GM12878 (cell line): Measurements from ENCODE around the gene PLEKHG4B. TPM values are rescaled to one million over a fixed set of nuclear protein-coding genes. Genes with fewer than 3 reads are reported as not detected.
A peak's percentile ranks its signal among the peaks of the same experiment; 100 is the strongest.

Source experiments
- ATAC-seq: fragments of 200-7000 bp; cut with Tn5 transposase; 3 replicates; pipeline ENCODE4 v1.9.1; 2020; ENCODE audit warnings: mild to moderate bottlenecking, moderate library complexity
- Bru-seq: library from RNA; stranded (reverse); fragments of 400-500 nt; gene quantifications from one replicate; lab custom pipeline; 2021; lab: Mats Ljungman, UMichigan
- BruChase-seq, 2 experiments: library from RNA; stranded (reverse); fragments of 400-500 nt; gene quantifications; one replicate each; lab custom pipeline; 2021; lab: Mats Ljungman, UMichigan
- BruUV-seq: library from RNA; stranded (reverse); fragments of 400-500 nt; replicated peaks from 2 replicates; lab custom pipeline; 2021; lab: Mats Ljungman, UMichigan
- CTCF ChIA-PET: fragments of 300-600 bp; sonication (Branson Sonifier 250); formaldehyde crosslinking; extraction: SDS; loops from one replicate; lab custom pipeline; 2021; ENCODE audit warnings: inconsistent platforms; lab: Yijun Ruan, JAX
- POLR2A ChIA-PET: fragments of 350-600 bp; formaldehyde crosslinking; extraction: SDS; loops from one replicate; lab custom pipeline; 2021; ENCODE audit warnings: inconsistent platforms; lab: Charles Lee
- RAD21 ChIA-PET: fragments of 300-600 bp; sonication (Branson Sonifier 250); formaldehyde crosslinking; loops from one replicate; lab custom pipeline; 2023; ENCODE audit warnings: antibody characterized with exemption; ENCODE audit not compliant: unreplicated experiment; lab: Charles Lee
- SMC1A ChIA-PET: fragments of 300-600 bp; sonication (Branson Sonifier 250); formaldehyde crosslinking; loops from one replicate; lab custom pipeline; 2023; ENCODE audit not compliant: unreplicated experiment, uncharacterized antibody; lab: Charles Lee
- DNase-seq: peaks from one replicate; pipeline ENCODE4 v3.0.0-alpha.2; 2011; ENCODE audit warnings: low read depth, low spot score
- FAIRE-seq: peaks from 3 replicates; lab custom pipeline; 2011; peaks lifted over from hg19 to GRCh38; lab: Jason Lieb, UNC
- H2AFZ ChIP-seq: 2 replicates; pipeline ENCODE4 v1.6.0; 2011; ENCODE audit warnings: low read depth, low read length, control low read depth; ENCODE audit not compliant: control insufficient read depth
- H3K27ac ChIP-seq: 2 replicates; pipeline ENCODE4 v1.5.1; 2011; ENCODE audit warnings: control low read depth; ENCODE audit not compliant: control insufficient read depth, insufficient read depth
- H3K27me3 ChIP-seq, 2 experiments: replicated peaks in 1 of 2; 2 replicates each; pipeline versions ENCODE4 v1.6.0 to v1.6.1; 2011; ENCODE audit warnings: low read length in 1 of 2; ENCODE audit not compliant: control insufficient read depth in 2 of 2, insufficient read depth in 2 of 2
- H3K36me3 ChIP-seq, 2 experiments: 2 replicates each; pipeline ENCODE4 v1.5.1; 2011; ENCODE audit warnings: low read length in 1 of 2; ENCODE audit not compliant: control insufficient read depth in 2 of 2, insufficient read depth in 2 of 2
- H3K4me1 ChIP-seq: 2 replicates; pipeline ENCODE4 v1.6.1; 2011; ENCODE audit warnings: mild to moderate bottlenecking, low read length, moderate library complexity, mixed read lengths; ENCODE audit not compliant: control insufficient read depth, insufficient read depth
- H3K4me2 ChIP-seq: 2 replicates; pipeline ENCODE4 v1.6.0; 2011; ENCODE audit warnings: control low read depth; ENCODE audit not compliant: control insufficient read depth, insufficient read depth
- H3K4me3 ChIP-seq: fragments of 200-600 bp; sonication (generic); 2 replicates; pipeline ENCODE4 v1.5.1; 2016
- H3K79me2 ChIP-seq: 2 replicates; pipeline ENCODE4 v1.6.0; 2011; ENCODE audit warnings: low read length; ENCODE audit not compliant: control insufficient read depth, insufficient read depth
- H3K9ac ChIP-seq: 2 replicates; pipeline ENCODE4 v1.8.0; 2011; ENCODE audit warnings: low read length, control low read depth, mixed read lengths; ENCODE audit not compliant: control insufficient read depth, insufficient read depth
- H3K9me3 ChIP-seq: replicated peaks from 3 replicates; pipeline ENCODE4 v1.5.1; 2011; ENCODE audit warnings: mild to moderate bottlenecking, low read length; ENCODE audit not compliant: control insufficient read depth, insufficient read depth
- H4K20me1 ChIP-seq: 2 replicates; pipeline ENCODE4 v1.6.0; 2011; ENCODE audit not compliant: control insufficient read depth, insufficient read depth
- ATF7 ChIP-seq: fragments of 450-650 bp; IDR thresholded peaks from 2 replicates; pipeline ENCODE4 v1.6.1; 2016; ENCODE audit warnings: low read depth, mild to moderate bottlenecking
- CHD2 ChIP-seq: IDR thresholded peaks from 2 replicates; pipeline ENCODE4 v1.6.1; 2011; ENCODE audit warnings: low read depth, low read length, improper control_type of control experiment, borderline replicate concordance
- HCFC1 ChIP-seq: fragments of 150-350 bp; IDR thresholded peaks from 2 replicates; pipeline ENCODE4 v1.6.1; 2014; ENCODE audit warnings: low read length
- MAX ChIP-seq: IDR thresholded peaks from 2 replicates; pipeline ENCODE4 v1.6.1; 2012; ENCODE audit warnings: low read depth, low read length, improper control_type of control experiment
- NRF1 ChIP-seq: conservative IDR thresholded peaks from 2 replicates; pipeline ENCODE4 v1.6.1; 2011; ENCODE audit warnings: mild to moderate bottlenecking, low read depth, low read length, improper control_type of control experiment
- REST ChIP-seq: IDR thresholded peaks from 2 replicates; pipeline ENCODE4 v1.6.1; 2012; ENCODE audit warnings: mild to moderate bottlenecking, low read depth, low read length
- SMAD1 ChIP-seq: fragments of 450-650 bp; IDR thresholded peaks from 2 replicates; pipeline ENCODE4 v1.6.1; 2018; ENCODE audit warnings: mild to moderate bottlenecking, low read depth; ENCODE audit not compliant: partially characterized antibody
- SPI1 ChIP-seq: IDR thresholded peaks from 2 replicates; pipeline ENCODE4 v1.6.1; 2011; ENCODE audit warnings: low read depth, mild to moderate bottlenecking, low read length, moderate library complexity, borderline replicate concordance; ENCODE audit not compliant: insufficient read depth
- ZBTB40 ChIP-seq: fragments of 450-650 bp; IDR thresholded peaks from 2 replicates; pipeline ENCODE4 v1.6.1; 2016; ENCODE audit warnings: mild to moderate bottlenecking, moderate library complexity, borderline replicate concordance
- WGBS: methylation state at CpG from one replicate; pipeline ENCODE4 v1.1.6; 2016; ENCODE audit warnings: low lambda C conversion rate; ENCODE audit not compliant: insufficient replicate concordance, insufficient coverage; ENCODE audit errors: missing lambda C conversion rate; 5-methylcytosine and 5-hydroxymethylcytosine counted together
- in situ Hi-C: fragments of 300-500 bp; cut with MboI; formaldehyde crosslinking; loops from 9 replicates; pipeline ENCODE4 v1.14.3; 2018; ENCODE audit warnings: mixed read lengths
- intact Hi-C: fragments of 100-400 bp; cut with micrococcal nuclease; formaldehyde crosslinking; loops from one replicate; pipeline ENCODE4 v1.14.2; 2022; ENCODE audit not compliant: unreplicated experiment
- long read RNA-seq, 2 experiments: library from polyadenylated mRNA; unstranded; transcript quantifications; one replicate each; pipeline ENCODE4 v2.0.0, GENCODE V29; 2019 to 2020
- polyA minus RNA-seq, 3 experiments: library from RNA; depleted of rRNA, polyadenylated mRNA; stranded (reverse); fragments of >200 nt; gene quantifications; 2 replicates each; pipeline ENCODE4 v1.2.3, GENCODE V29; 2011
- polyA plus RNA-seq, 11 experiments: library from polyadenylated mRNA; depleted of rRNA in 4 of 11; unstranded in 6 of 11; stranded (reverse) in 5 of 11; fragments of >200 nt; fragmentation: Nextera tagmentation in 4 of 11; fragmentation: Illumina TruSeq in 1 of 11; extraction: Ambion mirVana in 4 of 11; extraction: Trizol in 1 of 11; gene quantifications; 1 replicate in 1 of 11; 2 replicates in 10 of 11; pipeline versions ENCODE4 v1.2.1 to v1.2.3, GENCODE V29; 2011 to 2016; ENCODE audit warnings: inconsistent platforms in 2 of 11, missing spikeins in 2 of 11, low read depth in 1 of 11
- total RNA-seq, 4 experiments: library from RNA; depleted of rRNA in 3 of 4; stranded (reverse); fragments of >200 nt in 3 of 4; fragmentation: Illumina TruSeq in 1 of 4; extraction: Trizol in 1 of 4; gene quantifications; 2 replicates each; pipeline versions ENCODE4 v1.2.1 to v1.2.3, GENCODE V29; 2013 to 2021

PLEKHG4B gene
- not detected in 2 replicates for total RNA-seq (2013; cell fraction: nucleolus; rRNA removed)
- total RNA-seq (2014; rRNA removed) (not detected in 2 replicates), total RNA-seq (2014; rRNA removed; fragmentation: Illumina TruSeq; extraction: Trizol) (not detected in 2 replicates), total RNA-seq (2021) (0.05 and 0.08 TPM in 2 replicates), polyA plus RNA-seq (2011; rRNA removed) (not detected in 2 replicates), polyA plus RNA-seq (2014; fragmentation: Illumina TruSeq; extraction: Trizol) (under 0.01 TPM in 1 of 2 replicates, not detected in the other), polyA plus RNA-seq (2014; fragmentation: Nextera tagmentation; extraction: Ambion mirVana) (not detected), polyA plus RNA-seq (2014; rRNA removed) (0.01 TPM in 1 of 2 replicates, not detected in the other), polyA plus RNA-seq (2016; fragmentation: Nextera tagmentation; extraction: Ambion mirVana) (under 1 TPM in 1 of 2 experiments, not detected in 1; 0.01 TPM), polyA minus RNA-seq (2011; rRNA and poly(A)+ RNA removed) (not detected in 2 replicates), Bru-seq, nascent RNA (percentile 2 among the genes with signal in this experiment), BruChase-seq, experiment 1, labeled RNA remaining after a 6-hour chase (percentile 4 among the genes with signal in this experiment), BruChase-seq, experiment 2, labeled RNA remaining after a 2-hour chase (percentile 5 among the genes with signal in this experiment)
- not detected for polyA plus RNA-seq (2011; ENCODE audit: low read depth)
- not detected in 2 replicates for polyA plus RNA-seq (2011; cell fraction: cytosol; rRNA removed)
- polyA plus RNA-seq (2011; cell fraction: nucleus; rRNA removed): not detected in 2 replicates
- 0.01 TPM in 1 of 2 replicates, not detected in the other for polyA plus RNA-seq (2012)
- polyA minus RNA-seq (2011; cell fraction: cytosol; rRNA and poly(A)+ RNA removed): not detected in 2 replicates
- polyA minus RNA-seq (2011; cell fraction: nucleus; rRNA and poly(A)+ RNA removed): not detected in 2 replicates
- long read RNA-seq, experiment 1: 0 reads
- long read RNA-seq, experiment 2: 0 reads

GRCh38 chr5:91556-92263 is at the start of gene PLEKHG4B:
Gene PLEKHG4B, plus strand, starts transcription at chr5:92168. Its CDS starts 64 bp downstream, at chr5:92232.
- H3K36me3 ChIP-seq: no peaks in the 10 kb centered on the region; a peak in 1 of 4 replicates
- no peak within 1 kb of the TSS for H3K9ac ChIP-seq
- no peak within 1 kb of the TSS for H3K4me3 ChIP-seq
- H3K27me3 ChIP-seq: peaks cover 4 to 11% of the 10 kb centered on the region in 2 experiments; a peak in 3 of 4 replicates
- no peaks in the 10 kb centered on the region for H3K79me2 ChIP-seq
- FAIRE-seq (no peak), DNase-seq (no peak), ATAC-seq (no peak)
- SMC1A ChIA-PET: no interaction called here
- H3K4me1 ChIP-seq: no peaks in the 10 kb centered on the region
- H4K20me1 ChIP-seq: no peaks in the 10 kb centered on the region
- WGBS: 33% methylated on average over 37 of the region's 57 CpGs
- H2AFZ ChIP-seq: no peak within 1 kb of the TSS
- no peak within 1 kb of the TSS for H3K27ac ChIP-seq
- BruUV-seq: no TSS peak
- H3K9me3 ChIP-seq: no peaks in the 10 kb centered on the region
- 0 out of 2 replicates have a peak within 1 kb of the TSS, but pooled peaks have one; percentile 17 for H3K4me2 ChIP-seq
- in situ Hi-C loops (no loop called here), intact Hi-C loops (no loop called here)
- CTCF ChIA-PET: no interaction called here
- RAD21 ChIA-PET: no interaction called here
- POLR2A ChIA-PET: no interaction called here
- no peak for TF ChIP-seq ATF7
- TF ChIP-seq MAX: no peak
- TF ChIP-seq NRF1: no peak
- TF ChIP-seq HCFC1: no peak
- TF ChIP-seq CHD2: no peak
- TF ChIP-seq SMAD1: no peak
- TF ChIP-seq REST: no peak
- no peak for TF ChIP-seq SPI1
- TF ChIP-seq ZBTB40: no peak
